Measurements from ENCODE around the gene USF3.

USF3 gene

DNA sequence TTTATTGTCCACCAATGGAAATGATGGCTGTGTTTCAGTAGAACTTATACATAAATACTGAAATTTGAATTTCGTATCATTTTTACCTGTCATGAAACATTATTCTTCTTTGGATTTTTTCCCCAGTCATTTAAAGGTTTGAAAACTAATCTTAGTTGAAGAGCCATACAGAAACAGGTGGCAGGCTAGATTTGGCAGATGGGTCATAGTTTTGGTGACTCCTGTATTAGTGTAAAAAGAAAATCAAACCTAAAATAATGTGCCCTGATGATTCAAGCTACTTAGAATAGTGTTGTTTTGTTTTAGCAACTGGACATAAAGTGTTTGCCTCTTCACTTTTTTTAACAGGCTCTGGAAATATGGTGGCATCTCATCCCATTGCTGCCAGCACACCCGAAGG, 95.2 kb downstream of the USF3 start:
- DNase-seq, result no peak

DNA sequence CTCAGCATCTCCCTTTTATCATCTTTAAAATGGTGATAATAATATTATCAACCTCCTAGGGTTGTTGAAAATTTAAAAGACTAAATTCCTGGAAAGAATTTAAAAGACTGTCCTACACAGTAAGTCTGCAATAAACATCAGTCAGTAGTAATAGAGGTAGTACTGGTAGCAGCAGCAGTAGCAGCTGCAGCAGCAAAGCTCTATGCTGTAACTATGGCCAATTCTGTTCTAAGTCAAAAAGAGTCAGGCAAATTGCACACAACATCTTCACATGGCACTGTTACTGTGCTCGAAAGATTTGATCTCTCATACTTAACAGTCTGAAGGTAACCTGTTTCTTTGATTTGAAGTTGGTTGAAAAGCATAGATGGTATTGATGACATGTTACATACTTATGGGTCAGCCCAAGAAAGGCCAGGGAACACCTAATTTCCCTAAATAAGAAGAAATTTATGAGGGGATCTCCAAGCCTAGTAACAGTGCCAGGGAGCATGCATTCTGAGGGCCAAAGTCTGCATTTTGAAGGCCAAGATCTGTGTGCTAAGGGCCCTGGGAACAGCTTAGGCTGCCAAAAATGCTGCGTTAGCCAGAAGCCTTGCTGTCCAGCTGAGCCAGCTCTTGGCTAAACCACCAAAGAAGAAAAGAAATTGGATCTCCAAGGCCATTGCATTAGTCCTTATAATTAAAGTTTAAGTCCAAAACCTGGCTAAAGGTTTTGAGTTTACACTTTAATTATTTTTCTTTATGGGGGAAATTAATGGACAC, 95.8 kb downstream of the USF3 start:
- DNase-seq, result no peak

Measured in SW 1271 (cell line).